ENCODE data around the gene EXTL2. TPM values are rescaled to one million over a fixed set of nuclear protein-coding genes. Genes with fewer than 3 reads are reported as not detected.

EXTL2 gene
- total and polyA plus RNA-seq, 2 donors (not counting 1 experiment from before 2014, with no cell fraction given), result 1.7 to 4.6 TPM

- Mint-ChIP-seq H3K27me3 (peaks cover 37% of the 10 kb centered on the region), H3K4me1 (no peaks in the 10 kb centered on the region), H3K9me3 (ENCODE audit: insufficient read depth) (no peaks in the 10 kb centered on the region), H3K27ac (no peak overlapping the region), H3K4me3 (no peak overlapping the region)
- TF ChIP-seq EZH2 (IDR thresholded peaks at IDR 0.05; ENCODE audit: borderline replicate concordance, insufficient read depth, low read depth, low read length, poor library complexity, severe bottlenecking), result no peak
- no peak for TF ChIP-seq CTCF (IDR thresholded peaks at IDR 0.05)
- intact Hi-C loops (cut with micrococcal nuclease), result no loop called here
- H3K27me3 ChIP-seq (replicated peaks in 1 of 4; ENCODE audit: control extremely low read depth in 1 of 4, control insufficient read depth in 3 of 4, insufficient read depth in 4 of 4, low read length in 3 of 4), result no peaks in the 10 kb centered on the region
- H3K4me3 ChIP-seq (ENCODE audit: control extremely low read depth in 1 of 5, extremely low read depth in 1 of 5, insufficient read depth in 1 of 5, low read depth in 2 of 5, low read length in 4 of 5), result no peak overlapping the region
- no peak for ATAC-seq (ENCODE audit: low read depth)
- CTCF ChIA-PET, result no interaction called here
- H3K4me2 ChIP-seq (replicated peaks; ENCODE audit: low read depth, low read length, poor library complexity, severe bottlenecking), result no peak overlapping the region
- no peaks in the 10 kb centered on the region for H3K4me1 ChIP-seq (ENCODE audit: control insufficient read depth in 2 of 2, insufficient read depth in 2 of 2, low read length in 2 of 2)
- H2AFZ ChIP-seq (ENCODE audit: insufficient read depth, low read depth, low read length, poor library complexity, severe bottlenecking), result no peak overlapping the region
- no peak overlapping the region for H3K9ac ChIP-seq (ENCODE audit: low read length)
- WGBS (ENCODE audit: insufficient coverage), result no CpG with 5 or more reads among the region's 3 CpGs
- H3K27ac ChIP-seq (ENCODE audit: low read length in 2 of 2), result no peak overlapping the region
- no peaks in the 10 kb centered on the region for H3K36me3 ChIP-seq (replicated peaks in 1 of 2; ENCODE audit: control extremely low read depth in 1 of 2, control insufficient read depth in 1 of 2, extremely low read depth in 1 of 2, insufficient read depth in 2 of 2, low read length in 1 of 2)
- no peaks in the 10 kb centered on the region for H3K9me3 ChIP-seq (ENCODE audit: control extremely low read depth in 1 of 3, control insufficient read depth in 2 of 3, insufficient read depth in 1 of 3, low read length in 2 of 3)
- no peaks in the 10 kb centered on the region for H3K79me2 ChIP-seq (ENCODE audit: control insufficient read depth, insufficient read depth, low read length)
- no peaks in the 10 kb centered on the region for H4K20me1 ChIP-seq (ENCODE audit: control insufficient read depth, insufficient read depth, low read length, poor library complexity, severe bottlenecking)
- no peak for DNase-seq
- POLR2A ChIA-PET, result interaction anchor here (0.6 kb wide), 1 partner anchor 471 kb away, joined by 4 read pairs; no protein-coding TSS in a partner anchor
These were observed 41.7 kb downstream of the EXTL2 start for GRCh38 chr1:100852976-100853375.

GRCh38 chr1:100851726-100852125 is 42.9 kb downstream of the EXTL2 start:
- DNase-seq (no peak), ATAC-seq (ENCODE audit: low read depth) (no peak)
- no peaks in the 10 kb centered on the region for H3K4me1 ChIP-seq (ENCODE audit: control insufficient read depth in 2 of 2, insufficient read depth in 2 of 2, low read length in 2 of 2)
- H3K27ac ChIP-seq (ENCODE audit: low read length in 2 of 2), result no peak overlapping the region
- no peaks in the 10 kb centered on the region for H3K27me3 ChIP-seq (replicated peaks in 1 of 4; ENCODE audit: control extremely low read depth in 1 of 4, control insufficient read depth in 3 of 4, insufficient read depth in 4 of 4, low read length in 3 of 4)
- no peak overlapping the region for H3K4me3 Mint-ChIP-seq
- H4K20me1 ChIP-seq (ENCODE audit: control insufficient read depth, insufficient read depth, low read length, poor library complexity, severe bottlenecking), result no peaks in the 10 kb centered on the region
- intact Hi-C loops (cut with micrococcal nuclease), result no loop called here
- H3K27me3 Mint-ChIP-seq, result peaks cover 33% of the 10 kb centered on the region
- no peak overlapping the region for H3K27ac Mint-ChIP-seq
- no peak overlapping the region for H3K4me3 ChIP-seq (ENCODE audit: control extremely low read depth in 1 of 5, extremely low read depth in 1 of 5, insufficient read depth in 1 of 5, low read depth in 2 of 5, low read length in 4 of 5)
- H3K4me2 ChIP-seq (replicated peaks; ENCODE audit: low read depth, low read length, poor library complexity, severe bottlenecking), result no peak overlapping the region
- H3K4me1 Mint-ChIP-seq, result no peaks in the 10 kb centered on the region
- POLR2A ChIA-PET, result no interaction called here
- CTCF ChIA-PET, result interaction anchor here (1.2 kb wide), 1 partner anchor 17 kb away, joined by 3 read pairs; no protein-coding TSS in a partner anchor
- H3K79me2 ChIP-seq (ENCODE audit: control insufficient read depth, insufficient read depth, low read length), result no peaks in the 10 kb centered on the region
- H3K9ac ChIP-seq (ENCODE audit: low read length), result no peak overlapping the region
- no peaks in the 10 kb centered on the region for H3K9me3 ChIP-seq (ENCODE audit: control extremely low read depth in 1 of 3, control insufficient read depth in 2 of 3, insufficient read depth in 1 of 3, low read length in 2 of 3)
- WGBS (ENCODE audit: insufficient coverage), result no CpG with 5 or more reads among the region's 5 CpGs
- no peak for TF ChIP-seq EZH2 (IDR thresholded peaks at IDR 0.05; ENCODE audit: borderline replicate concordance, insufficient read depth, low read depth, low read length, poor library complexity, severe bottlenecking)
- no peak for TF ChIP-seq CTCF (IDR thresholded peaks at IDR 0.05)
- H3K36me3 ChIP-seq (replicated peaks in 1 of 2; ENCODE audit: control extremely low read depth in 1 of 2, control insufficient read depth in 1 of 2, extremely low read depth in 1 of 2, insufficient read depth in 2 of 2, low read length in 1 of 2), result no peaks in the 10 kb centered on the region
- H3K9me3 Mint-ChIP-seq (ENCODE audit: insufficient read depth), result no peaks in the 10 kb centered on the region
- H2AFZ ChIP-seq (ENCODE audit: insufficient read depth, low read depth, low read length, poor library complexity, severe bottlenecking), result no peak overlapping the region

Measured in B cell (primary cell).